Tongue (tissue), 3 donors: ENCODE results near the gene RPS6KB1. TPM values are rescaled to one million over a fixed set of nuclear protein-coding genes. Genes with fewer than 3 reads are reported as not detected.
"Not testable (repeated sequence)": the region's sequence is repeated elsewhere in the genome, so short reads cannot be mapped to it uniquely, and the experiment has no call there.

ENCODE experiments used
- DNase-seq: peaks from one replicate; pipeline ENCODE4 v3.0.0-alpha.2; 2015
- small RNA-seq: library from RNA; depleted of rRNA; stranded (forward); fragments of <200 nt; gene quantifications from one replicate; pipeline ENCODE3, GENCODE V24; 2014; ENCODE audit warnings: low replicate concordance
- total RNA-seq: library from RNA; depleted of rRNA; stranded (reverse); fragments of >200 nt; gene quantifications from one replicate; pipeline ENCODE4 v1.2.3, GENCODE V29; 2014

The RPS6KB1 gene
- total RNA-seq, 1 donor from 2014 or later, result 44.7 TPM

GRCh38 chr17:59946433-59946832, 53.5 kb downstream of the RPS6KB1 start:
- DNase-seq, result not testable (repeated sequence)

GRCh38 chr17:59947310-59947709, 54.4 kb downstream of the RPS6KB1 start:
- not testable (repeated sequence) for DNase-seq

GRCh38 chr17:59950049-59950448, 57.1 kb downstream of the RPS6KB1 start:
- DNase-seq, result no peak

- DNase-seq, result no peak
These were observed 61.9 kb downstream of the RPS6KB1 start for GRCh38 chr17:59954856-59955255.

GRCh38 chr17:59959574-59959973, 66.7 kb downstream of the RPS6KB1 start:
- DNase-seq, result not testable (repeated sequence)

GRCh38 chr17:59962739-59963318, 69.9 kb downstream of the RPS6KB1 start:
- no peak for DNase-seq

- DNase-seq, result peak; percentile 77
These were observed 71.0 kb downstream of the RPS6KB1 start for GRCh38 chr17:59963738-59964481.

GRCh38 chr17:59964482-59965328, 71.8 kb downstream of the RPS6KB1 start, which contains the start of gene RNFT1:
Gene RNFT1, minus strand, starts transcription at chr17:59964740. Its CDS starts 77 bp downstream, at chr17:59964663.
- peak; percentile 94 for DNase-seq

- not testable (repeated sequence) for DNase-seq
These were observed 78.8 kb downstream of the RPS6KB1 start for GRCh38 chr17:59971771-59972170.

GRCh38 chr17:59972778-59973177, 79.9 kb downstream of the RPS6KB1 start:
- DNase-seq, result peak; percentile 64

GRCh38 chr17:59973483-59973882, 80.6 kb downstream of the RPS6KB1 start:
- DNase-seq, result not testable (repeated sequence)

GRCh38 chr17:59975166-59975565, 82.2 kb downstream of the RPS6KB1 start:
- not testable (repeated sequence) for DNase-seq

GRCh38 chr17:59996608-59997007, 103.7 kb downstream of the RPS6KB1 start:
- DNase-seq, result not testable (repeated sequence)

Small RNA genes within 50 kb of the gene (small RNA-seq; reads per million reads assigned to genes)
- gene RNU6-450P (not detected), gene RPS29P21 (not detected)

Other genes with a start within 250 kb of the RPS6KB1 start
- gene PTRH2, start 185.7 kb upstream of the RPS6KB1 start, total RNA-seq, result 11.1 TPM
- gene VMP1, start 185.5 kb upstream of the RPS6KB1 start, total RNA-seq, result 178 TPM
- gene TUBD1, start 178 bp upstream of the RPS6KB1 start, total RNA-seq, result 11.2 TPM
- 13.5 TPM for gene RNFT1, start 71.6 kb downstream of the RPS6KB1 start, total RNA-seq
- gene HEATR6, start 185.8 kb downstream of the RPS6KB1 start, total RNA-seq, result 34.6 TPM